Fibroblast of lung (primary cell): ENCODE results near the gene KLHL3.

Experiments
- CTCF ChIP-seq, 2 donors: IDR thresholded peaks in 1 of 2; conservative IDR thresholded peaks in 1 of 2; 1 replicate in 1 of 2; 2 replicates in 1 of 2; pipeline ENCODE4 v1.5.1; 2011 to 2012; ENCODE audit warnings: low read length in 2 of 2, control low read depth in 1 of 2, inconsistent platforms in 1 of 2, low read depth in 1 of 2, mild to moderate bottlenecking in 1 of 2
- EZH2 ChIP-seq: IDR thresholded peaks from 2 replicates; pipeline ENCODE4 v1.5.1; 2012; ENCODE audit warnings: low read length, control low read depth, mild to moderate bottlenecking; ENCODE audit errors: missing control alignments

DNA sequence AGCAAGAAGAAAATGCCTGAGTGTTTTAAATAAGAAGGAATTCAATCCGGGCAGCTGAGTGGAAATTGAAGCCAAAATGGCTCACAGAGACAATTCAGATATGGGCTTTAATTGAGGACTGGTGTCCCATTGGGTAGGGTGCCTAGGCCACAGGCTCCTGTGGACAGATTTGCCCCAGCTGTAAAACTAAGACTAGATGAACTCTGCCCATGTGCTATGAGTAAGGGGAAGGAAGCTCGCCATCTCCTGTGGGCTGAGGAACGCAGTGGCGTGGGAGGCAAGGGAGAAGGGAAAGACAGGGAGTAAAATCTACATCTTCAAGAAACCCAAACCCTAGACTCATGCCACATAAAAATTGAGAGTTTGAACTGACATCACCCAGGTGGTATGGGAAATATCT lies 66.1 kb downstream of the KLHL3 start:
- TF ChIP-seq CTCF (conservative IDR thresholded peaks at IDR 0.05 in 1 of 2, IDR thresholded peaks at IDR 0.05 in 1 of 2; ENCODE audit: low read depth in 1 of 2, low read length in 2 of 2) (no peak), EZH2 (no peak)
